HG02852 (cell line): ENCODE measurements around the gene NKX2-3.

Experiments
- ATAC-seq: cut with Tn5 transposase; IDR thresholded peaks from one replicate; pipeline ENCODE4 v1.9.1; 2021; ENCODE audit warnings: mild to moderate bottlenecking, moderate library complexity; ENCODE audit not compliant: unreplicated experiment

The NKX2-3 gene

GRCh38 chr10:99537989-99538917, 5.5 kb downstream of the NKX2-3 start:
- no peak for ATAC-seq

GRCh38 chr10:99539120-99539519, 6.4 kb downstream of the NKX2-3 start:
- ATAC-seq = no peak

- no peak for ATAC-seq
Measured at GRCh38 chr10:99539820-99540219, 7.1 kb downstream of the NKX2-3 start.

- no peak for ATAC-seq
Measured at GRCh38 chr10:99540306-99540656, 7.5 kb downstream of the NKX2-3 start.

- no peak for ATAC-seq
Measured at GRCh38 chr10:99540657-99541531, 8.2 kb downstream of the NKX2-3 start.

- ATAC-seq = no peak
Measured at GRCh38 chr10:99544322-99544721, 11.6 kb downstream of the NKX2-3 start.

GRCh38 chr10:99548041-99548530, 15.3 kb downstream of the NKX2-3 start:
- ATAC-seq = no peak

GRCh38 chr10:99551158-99551557, 18.4 kb downstream of the NKX2-3 start:
- ATAC-seq = no peak

- no peak for ATAC-seq
Measured at GRCh38 chr10:99551616-99552015, 18.9 kb downstream of the NKX2-3 start.

- ATAC-seq = no peak
Measured at GRCh38 chr10:99555371-99555770, 22.6 kb downstream of the NKX2-3 start.

GRCh38 chr10:99555825-99556523, 23.2 kb downstream of the NKX2-3 start:
- peak; percentile 90 for ATAC-seq

- ATAC-seq = no peak
Measured at GRCh38 chr10:99557044-99557443, 24.3 kb downstream of the NKX2-3 start.

GRCh38 chr10:99558708-99559107, 26.0 kb downstream of the NKX2-3 start:
- no peak for ATAC-seq

- ATAC-seq = no peak
Measured at GRCh38 chr10:99560277-99561126, 27.8 kb downstream of the NKX2-3 start.

- ATAC-seq = no peak
Measured at GRCh38 chr10:99562631-99563030, 29.9 kb downstream of the NKX2-3 start.

- ATAC-seq = no peak
Measured at GRCh38 chr10:99564361-99564760, 31.6 kb downstream of the NKX2-3 start.

- ATAC-seq = no peak
Measured at GRCh38 chr10:99565166-99565565, 32.4 kb downstream of the NKX2-3 start.

- ATAC-seq = no peak
Measured at GRCh38 chr10:99569253-99569939, 36.7 kb downstream of the NKX2-3 start.

GRCh38 chr10:99569961-99570360, 37.2 kb downstream of the NKX2-3 start:
- ATAC-seq = no peak

GRCh38 chr10:99571816-99572215, 39.1 kb downstream of the NKX2-3 start:
- no peak for ATAC-seq
